M059J (cell line): Measurements from ENCODE around the gene PLAAT3. TPM values are rescaled to one million over a fixed set of nuclear protein-coding genes. Genes with fewer than 3 reads are reported as not detected.
A peak's percentile ranks its signal among the peaks of the same experiment; 100 is the strongest.
"Not testable (repeated sequence)": the region's sequence is repeated elsewhere in the genome, so short reads cannot be mapped to it uniquely, and the experiment has no call there.

Source experiments
- DNase-seq: peaks from one replicate; pipeline ENCODE4 v3.0.0-alpha.2; 2012; ENCODE audit warnings: low read depth
- total RNA-seq: library from RNA; depleted of rRNA; stranded (reverse); fragments of >200 nt; shearing (Covaris generic); gene quantifications from 2 replicates; pipeline ENCODE4 v1.2.3, GENCODE V29; 2014

PLAAT3 gene
- total RNA-seq, 1 experiment from 2014 or later = 36.5 TPM

GRCh38 chr11:63567044-63567840 lies 47.0 kb downstream of the PLAAT3 start:
- peak; percentile 95 for DNase-seq

- no peak for DNase-seq
Observed at GRCh38 chr11:63564784-63565350, 49.4 kb downstream of the PLAAT3 start.

DNA sequence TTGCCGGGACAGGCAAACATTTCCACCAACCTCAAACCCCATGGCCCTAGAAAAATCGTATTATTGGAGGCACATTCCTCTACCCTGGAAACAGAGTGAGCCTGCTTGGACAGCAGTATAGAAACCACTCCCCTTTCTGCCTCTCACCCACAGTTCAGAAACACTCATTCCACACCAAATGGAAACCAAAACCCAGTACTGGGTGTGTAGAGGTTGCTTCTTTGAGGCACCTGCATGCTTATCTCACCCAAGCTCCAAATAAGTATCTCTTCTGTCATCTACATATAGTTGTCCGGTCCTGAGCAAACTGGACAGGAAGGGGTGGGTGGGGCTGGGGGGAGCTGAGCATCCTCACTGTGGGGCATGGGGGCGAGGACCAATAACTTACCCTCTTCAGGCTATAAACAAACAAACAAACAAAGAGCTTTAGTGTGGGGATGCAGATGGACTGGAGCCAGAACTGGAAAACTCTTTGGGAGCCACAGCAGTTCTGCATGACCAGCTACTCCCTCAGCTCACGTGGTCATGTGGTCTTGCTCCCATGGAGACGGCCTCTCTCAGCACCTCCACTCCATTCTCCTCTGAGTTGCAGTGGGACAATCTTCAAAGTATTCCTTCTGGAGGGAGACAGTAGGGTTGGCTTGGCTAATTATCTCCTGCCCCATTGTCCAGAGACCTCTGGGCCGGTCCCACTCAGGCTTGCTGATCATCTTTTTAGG lies 50.0 kb downstream of the PLAAT3 start:
- no peak for DNase-seq

- DNase-seq = no peak
Observed at GRCh38 chr11:63563201-63564055, 50.8 kb downstream of the PLAAT3 start, which contains the start of gene PLAAT2. Gene PLAAT2 (minus strand): TSS chr11:63563379. CDS start chr11:63563324, 55 bp downstream.

GRCh38 chr11:63560506-63561180 lies 53.6 kb downstream of the PLAAT3 start:
- DNase-seq = peak; percentile 66

GRCh38 chr11:63558459-63559157 lies 55.6 kb downstream of the PLAAT3 start:
- DNase-seq = no peak

GRCh38 chr11:63557570-63557969 lies 56.7 kb downstream of the PLAAT3 start:
- DNase-seq = no peak

DNA sequence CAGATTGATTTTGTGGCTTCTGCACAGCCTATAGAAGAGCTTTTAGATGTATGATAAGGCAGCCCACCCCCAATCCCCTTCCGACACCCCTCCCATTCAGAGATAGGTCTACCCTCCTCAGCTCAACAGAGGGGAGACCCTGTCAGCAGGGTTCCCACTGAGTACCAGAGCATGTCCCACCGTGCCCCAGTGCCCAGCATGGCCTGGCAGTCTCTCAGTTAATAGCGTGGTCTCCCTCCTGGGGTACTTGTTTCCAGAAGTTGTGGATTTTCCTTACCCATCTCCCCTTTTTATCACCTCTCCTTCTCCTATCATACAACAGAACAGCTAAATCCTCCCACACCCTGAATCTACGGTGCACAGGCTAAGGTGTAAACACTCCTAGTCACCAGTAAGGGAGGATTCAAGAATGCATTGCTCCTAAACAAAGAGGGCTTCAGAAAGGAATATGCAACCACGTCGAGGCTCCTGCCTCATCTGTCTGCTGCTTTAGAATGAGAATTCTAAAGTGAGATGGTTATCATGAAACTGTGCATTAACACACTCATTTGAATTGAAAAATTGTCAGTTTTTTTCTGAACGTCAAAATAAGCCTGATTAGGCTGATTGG lies 57.7 kb downstream of the PLAAT3 start:
- DNase-seq = no peak

DNA sequence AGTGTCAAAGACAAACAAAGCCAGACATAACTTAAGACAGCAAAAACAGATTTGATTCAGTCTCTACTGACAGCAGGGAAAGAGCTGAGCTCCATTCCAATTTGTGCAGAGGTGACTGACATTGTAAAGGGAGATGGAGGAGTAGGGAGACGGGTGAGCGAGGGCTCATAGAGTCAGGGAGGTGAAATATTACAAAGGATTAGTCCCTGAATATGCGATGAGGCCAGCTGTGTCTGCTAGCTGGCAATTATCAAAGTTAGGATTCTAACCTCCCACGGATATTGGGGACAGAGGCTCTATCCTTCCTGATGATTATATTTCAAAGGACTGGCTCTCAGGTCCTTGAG lies 59.4 kb downstream of the PLAAT3 start:
- DNase-seq = no peak

DNA sequence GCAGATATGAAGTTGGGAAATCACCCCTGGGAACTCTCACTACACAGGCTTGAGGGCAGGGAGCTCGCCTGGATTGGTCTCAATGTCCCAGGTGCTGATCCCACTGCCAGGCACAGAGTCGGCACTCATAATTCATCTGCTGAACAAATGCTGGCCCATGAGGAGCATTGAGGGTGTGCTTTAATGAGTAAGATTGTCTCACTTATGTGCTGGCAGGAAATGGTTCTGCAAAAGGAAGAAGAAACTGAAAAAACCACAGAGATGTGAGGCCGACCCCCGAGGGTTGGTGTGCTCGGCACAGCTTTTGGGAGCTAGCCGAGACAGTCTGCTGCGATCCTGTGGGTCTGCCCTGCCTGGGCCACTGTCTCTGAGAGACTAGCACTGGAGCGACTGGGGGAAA lies 60.5 kb downstream of the PLAAT3 start:
- DNase-seq = peak; percentile 24

DNA sequence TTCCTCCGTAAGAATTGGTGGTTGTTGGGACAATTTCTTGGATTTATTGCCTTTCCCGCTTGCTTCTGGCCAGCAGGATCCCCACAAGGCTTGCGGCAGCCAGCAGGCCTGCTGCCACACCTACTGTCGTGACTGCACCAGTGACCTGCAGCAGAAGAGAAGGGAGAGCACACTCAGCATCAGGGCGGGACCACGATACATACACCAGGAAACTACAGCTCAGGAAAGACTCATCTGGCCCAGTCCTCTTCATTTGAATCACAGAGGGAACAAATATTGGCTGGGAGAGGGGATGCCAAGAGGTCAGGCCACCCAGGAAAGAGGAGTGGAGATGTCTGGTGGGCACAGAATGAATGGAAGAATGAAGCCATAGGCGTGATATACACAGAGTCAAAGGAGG lies 61.3 kb downstream of the PLAAT3 start:
- no peak for DNase-seq

DNA sequence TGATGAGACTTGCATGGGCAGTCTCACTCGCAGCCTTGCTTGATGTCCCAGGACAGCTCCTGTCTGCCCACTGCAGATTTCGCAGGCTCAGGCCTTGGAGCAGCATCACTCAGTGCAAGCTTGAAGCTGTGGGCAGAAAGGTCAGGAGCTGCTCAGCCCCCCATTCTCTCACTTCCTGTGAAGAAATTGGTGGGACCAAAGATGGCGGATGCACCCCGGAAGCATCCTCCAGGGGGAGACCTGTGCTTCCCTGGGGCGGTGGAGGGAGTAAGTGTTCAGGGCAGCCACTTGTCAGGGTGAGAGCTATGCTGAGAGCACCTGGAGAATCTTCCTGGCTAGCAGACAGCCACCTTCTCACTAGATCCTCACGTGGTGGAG lies 62.4 kb downstream of the PLAAT3 start:
- DNase-seq = no peak

- no peak for DNase-seq
Observed at GRCh38 chr11:63551091-63551888, 62.9 kb downstream of the PLAAT3 start.

DNA sequence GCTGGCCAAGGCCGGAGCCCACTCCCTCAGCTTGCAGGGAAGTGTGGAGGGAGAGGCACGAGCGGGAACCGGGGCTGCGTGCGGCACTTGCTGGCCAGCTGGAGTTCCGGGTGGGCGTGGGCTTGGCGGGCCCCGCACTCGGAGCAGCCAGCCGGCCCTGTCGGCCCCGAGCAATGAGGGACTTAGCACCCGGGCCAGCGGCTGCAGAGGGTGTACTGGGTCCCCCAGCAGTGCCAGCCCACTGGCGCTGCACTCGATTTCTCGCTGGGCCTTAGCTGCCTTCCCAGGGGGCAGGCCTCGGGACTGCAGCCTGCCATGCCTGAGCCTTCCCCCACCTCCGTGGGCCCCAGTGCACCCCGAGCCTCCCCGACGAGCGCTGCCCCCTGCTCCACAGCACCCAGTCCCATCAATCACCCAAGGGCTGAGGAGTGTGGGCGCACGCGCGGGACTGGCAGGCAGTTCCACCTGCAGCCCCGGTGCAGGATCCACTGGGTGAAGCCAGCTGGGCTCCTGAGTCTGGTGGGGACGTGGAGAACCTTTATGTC lies 64.0 kb downstream of the PLAAT3 start:
- DNase-seq = not testable (repeated sequence)

- no peak for DNase-seq
Observed at GRCh38 chr11:63549411-63549810, 64.8 kb downstream of the PLAAT3 start.

- DNase-seq = no peak
Observed at GRCh38 chr11:63548178-63548577, 66.1 kb downstream of the PLAAT3 start.

DNA sequence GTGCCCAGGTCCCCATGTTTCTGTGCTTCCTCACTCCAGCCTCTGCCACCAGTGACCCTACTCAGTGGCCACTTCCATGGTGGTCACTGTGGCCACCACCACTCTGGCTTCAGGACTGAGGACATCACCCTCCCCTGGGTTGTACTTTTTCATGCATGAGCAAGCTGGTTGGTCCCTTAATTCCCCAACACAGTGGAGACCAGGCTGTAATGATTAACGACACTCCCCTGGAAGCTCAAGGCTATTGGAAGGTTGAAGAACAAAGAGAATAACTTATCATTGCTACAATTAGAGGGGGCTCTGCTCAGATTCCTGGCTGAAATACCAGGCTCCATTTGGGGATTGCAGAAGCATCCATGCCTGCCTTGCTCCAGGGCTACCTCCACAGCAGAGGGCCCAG lies 67.2 kb downstream of the PLAAT3 start:
- no peak for DNase-seq

GRCh38 chr11:63543711-63544110 lies 70.5 kb downstream of the PLAAT3 start:
- no peak for DNase-seq

DNA sequence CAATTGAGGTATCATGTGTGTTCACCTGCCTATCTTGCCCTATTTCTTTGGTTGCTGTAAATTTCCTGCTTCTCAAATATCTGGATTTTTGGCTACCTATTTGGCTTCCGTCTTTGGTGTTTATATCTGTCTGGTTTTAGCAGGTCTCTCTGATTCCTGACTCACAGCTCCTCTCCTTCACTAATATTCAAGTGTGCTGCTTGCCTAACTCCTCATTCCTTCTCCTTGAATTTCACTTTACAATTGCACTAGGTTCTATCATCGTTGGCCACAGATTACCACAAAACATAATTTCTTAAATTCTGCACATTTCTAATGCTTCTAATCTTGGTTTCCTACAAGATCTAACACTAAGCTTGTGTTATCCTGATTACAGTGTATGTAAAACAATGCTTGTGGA lies 71.7 kb downstream of the PLAAT3 start:
- not testable (repeated sequence) for DNase-seq
